SJCRH30 (cell line): ENCODE results near the gene TMEM213. TPM values are rescaled to one million over a fixed set of nuclear protein-coding genes. Genes with fewer than 3 reads are reported as not detected.
A peak's percentile ranks its signal among the peaks of the same experiment; 100 is the strongest.

ENCODE experiments used
- DNase-seq, 2 experiments: peaks; one replicate each; pipeline ENCODE4 v3.0.0-alpha.2; 2015 to 2020
- H3K27ac ChIP-seq: fragments of 250-450 bp; sonication (Bioruptor Pico); 2 replicates; pipeline ENCODE4 v1.5.1; 2020; ENCODE audit warnings: mild to moderate bottlenecking, moderate library complexity
- H3K27me3 ChIP-seq: fragments of 250-450 bp; sonication (Bioruptor Pico); 2 replicates; pipeline ENCODE4 v1.5.1; 2020; ENCODE audit warnings: mild to moderate bottlenecking, moderate library complexity
- H3K36me3 ChIP-seq: fragments of 250-450 bp; sonication (Bioruptor Pico); 2 replicates; pipeline ENCODE4 v1.5.1; 2020; ENCODE audit warnings: mild to moderate bottlenecking, moderate library complexity
- H3K4me1 ChIP-seq: fragments of 250-450 bp; sonication (Bioruptor Pico); 2 replicates; pipeline ENCODE4 v1.5.1; 2020; ENCODE audit warnings: mild to moderate bottlenecking, moderate library complexity
- H3K4me3 ChIP-seq: fragments of 250-450 bp; sonication (Bioruptor Pico); 2 replicates; pipeline ENCODE4 v1.5.1; 2020; ENCODE audit warnings: mild to moderate bottlenecking, moderate library complexity
- H3K9me3 ChIP-seq: fragments of 250-450 bp; sonication (Bioruptor Pico); replicated peaks from 2 replicates; pipeline ENCODE4 v1.5.1; 2020; ENCODE audit warnings: mild to moderate bottlenecking, moderate library complexity
- total RNA-seq: library from RNA; depleted of rRNA; stranded (reverse); fragments of >200 nt; shearing (Covaris generic); gene quantifications from 2 replicates; pipeline ENCODE4 v1.2.3, GENCODE V29; 2014

The TMEM213 gene
- total RNA-seq, 1 experiment from 2014 or later, result not detected

DNA sequence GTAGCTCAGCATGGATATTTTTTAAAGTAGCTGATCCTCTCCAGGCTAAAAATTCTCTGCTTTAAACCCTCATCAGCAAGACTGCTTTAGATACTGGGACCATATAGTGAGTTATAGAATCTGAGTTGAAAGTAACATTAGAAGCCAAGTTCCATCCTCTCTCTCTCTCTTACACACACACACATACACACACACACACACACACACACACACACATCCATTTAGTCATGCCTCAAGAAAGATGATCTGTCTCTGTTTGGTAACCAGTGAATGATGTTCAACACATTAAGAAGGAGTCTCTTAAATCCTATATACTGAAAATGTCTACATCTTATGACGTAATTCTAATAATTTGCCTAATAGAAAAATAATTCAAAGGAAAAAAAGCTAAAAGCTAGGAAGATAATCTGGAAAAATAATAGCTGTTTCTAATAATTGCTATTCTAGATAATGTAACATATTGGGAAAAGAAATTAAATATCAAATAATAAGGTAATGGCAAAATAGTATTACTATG is 17.1 kb downstream of the TMEM213 start:
- H3K27ac ChIP-seq, result no peak overlapping the region
- H3K27me3 ChIP-seq, result no peaks in the 10 kb centered on the region
- H3K9me3 ChIP-seq, result no peaks in the 10 kb centered on the region
- H3K4me3 ChIP-seq, result no peak overlapping the region
- peaks cover 5% of the 10 kb centered on the region; the same call in 1 of the 2 replicates for H3K4me1 ChIP-seq
- no peaks in the 10 kb centered on the region for H3K36me3 ChIP-seq
- DNase-seq, result peak in 1 of 2 experiments; percentile 49

DNA sequence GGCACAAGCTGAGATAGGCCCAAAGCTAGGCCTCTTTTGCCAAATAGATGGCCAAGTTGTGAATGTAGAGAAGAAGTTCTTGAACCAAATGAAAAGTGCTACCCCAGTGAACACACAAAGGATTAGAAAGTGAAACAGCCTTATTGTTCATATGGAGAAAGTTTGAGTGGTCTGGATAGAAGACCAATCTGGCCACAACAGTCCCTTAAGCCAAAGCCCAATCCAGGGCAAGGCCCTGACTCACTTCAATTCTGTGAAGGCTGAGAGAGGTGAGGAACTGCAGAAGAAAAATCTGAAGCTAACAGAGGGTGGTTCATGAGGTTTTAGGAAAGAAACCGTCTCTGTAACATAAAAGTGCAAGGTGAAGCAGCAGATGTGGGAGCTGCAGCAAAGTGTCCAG is 18.9 kb downstream of the TMEM213 start:
- no peaks in the 10 kb centered on the region for H3K27me3 ChIP-seq
- no peak for DNase-seq
- H3K27ac ChIP-seq, result no peak overlapping the region
- no peak overlapping the region for H3K4me3 ChIP-seq
- H3K9me3 ChIP-seq, result no peaks in the 10 kb centered on the region
- H3K36me3 ChIP-seq, result no peaks in the 10 kb centered on the region
- peaks cover 5% of the 10 kb centered on the region; the same call in 1 of the 2 replicates for H3K4me1 ChIP-seq

DNA sequence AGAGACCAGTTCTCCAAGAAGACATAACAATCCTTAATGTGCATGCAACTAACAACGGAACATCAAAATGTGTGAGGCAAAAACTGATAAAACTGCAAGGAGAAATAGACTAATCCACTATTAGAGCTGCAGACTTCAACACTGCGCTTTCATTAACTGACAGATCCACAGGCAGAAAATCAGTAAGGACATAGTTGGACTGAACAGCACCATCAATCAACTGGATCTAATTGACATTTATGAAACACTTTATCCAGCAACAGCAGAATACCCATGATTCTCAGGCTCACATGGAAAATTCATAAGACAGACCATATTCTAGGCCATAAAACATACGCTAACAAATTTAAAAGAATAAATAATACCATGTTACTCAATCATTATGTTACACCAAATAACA is 21.8 kb downstream of the TMEM213 start:
- Histone ChIP-seq H3K27me3 (no peaks in the 10 kb centered on the region), H3K4me1 (peaks cover under 1% of the 10 kb centered on the region; the same call in 1 of the 2 replicates), H3K4me3 (no peak overlapping the region), H3K36me3 (no peaks in the 10 kb centered on the region), H3K27ac (no peak overlapping the region), H3K9me3 (no peaks in the 10 kb centered on the region)
- no peak for DNase-seq

DNA sequence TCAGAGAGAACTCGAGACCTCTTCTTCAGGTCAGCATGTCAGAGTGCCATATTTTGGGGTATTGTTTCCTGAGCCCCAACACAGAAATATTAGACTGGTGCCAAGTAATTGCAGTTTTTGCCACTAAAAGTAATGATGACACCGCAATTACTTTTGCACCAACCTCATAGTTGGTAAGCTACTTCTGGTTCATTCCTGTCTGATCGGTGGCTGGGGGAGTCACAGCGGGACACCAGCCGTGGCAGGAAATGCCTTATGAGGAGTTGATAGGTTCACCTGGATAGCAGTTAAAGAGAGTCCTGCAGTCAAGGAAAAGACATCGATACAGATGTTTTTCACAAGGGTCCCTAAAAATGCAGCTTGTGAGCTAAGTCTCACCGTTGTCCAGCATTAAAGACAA is 24.1 kb downstream of the TMEM213 start:
- Histone ChIP-seq H3K36me3 (no peaks in the 10 kb centered on the region), H3K27me3 (no peaks in the 10 kb centered on the region), H3K9me3 (no peaks in the 10 kb centered on the region), H3K27ac (no peak overlapping the region), H3K4me3 (no peak overlapping the region), H3K4me1 (peaks cover 6% of the 10 kb centered on the region; the same call in 1 of the 2 replicates)
- no peak for DNase-seq

DNA sequence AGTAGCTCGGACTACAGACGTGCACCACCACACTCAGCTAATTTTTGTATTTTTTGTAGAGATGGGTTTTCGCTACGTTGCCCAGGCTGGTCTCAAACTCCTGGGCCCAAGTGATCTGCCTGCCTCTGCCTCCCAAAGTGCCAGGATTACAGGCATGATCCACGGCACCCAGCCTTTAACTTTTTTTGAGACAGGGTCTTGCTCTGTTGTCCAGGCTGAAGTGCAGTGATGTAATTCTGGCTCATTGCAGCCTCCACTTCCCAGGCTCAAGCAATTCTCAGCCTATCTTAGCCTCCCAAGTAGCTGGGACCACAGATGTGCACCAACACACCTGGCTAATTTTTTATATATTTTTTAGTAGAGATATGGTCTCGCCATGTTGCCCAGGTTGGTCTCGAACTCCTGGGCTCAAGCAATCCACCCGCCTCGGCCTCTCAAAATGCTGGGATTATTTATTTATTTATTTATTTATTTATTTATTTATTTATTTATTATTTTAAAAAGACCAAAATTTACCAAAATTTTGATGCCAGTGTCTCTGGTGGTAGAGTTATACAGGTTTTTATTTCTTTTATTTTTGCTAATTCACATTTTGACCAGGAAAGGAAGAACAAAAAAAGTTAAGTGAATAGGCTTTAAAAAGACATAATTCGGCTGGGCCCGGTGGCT is 25.2 kb downstream of the TMEM213 start:
- H3K4me3 ChIP-seq, result no peak overlapping the region
- H3K9me3 ChIP-seq, result no peaks in the 10 kb centered on the region
- peaks cover 6% of the 10 kb centered on the region; the same call in 1 of the 2 replicates for H3K4me1 ChIP-seq
- no peaks in the 10 kb centered on the region for H3K27me3 ChIP-seq
- H3K36me3 ChIP-seq, result no peaks in the 10 kb centered on the region
- no peak overlapping the region for H3K27ac ChIP-seq
- no peak for DNase-seq

DNA sequence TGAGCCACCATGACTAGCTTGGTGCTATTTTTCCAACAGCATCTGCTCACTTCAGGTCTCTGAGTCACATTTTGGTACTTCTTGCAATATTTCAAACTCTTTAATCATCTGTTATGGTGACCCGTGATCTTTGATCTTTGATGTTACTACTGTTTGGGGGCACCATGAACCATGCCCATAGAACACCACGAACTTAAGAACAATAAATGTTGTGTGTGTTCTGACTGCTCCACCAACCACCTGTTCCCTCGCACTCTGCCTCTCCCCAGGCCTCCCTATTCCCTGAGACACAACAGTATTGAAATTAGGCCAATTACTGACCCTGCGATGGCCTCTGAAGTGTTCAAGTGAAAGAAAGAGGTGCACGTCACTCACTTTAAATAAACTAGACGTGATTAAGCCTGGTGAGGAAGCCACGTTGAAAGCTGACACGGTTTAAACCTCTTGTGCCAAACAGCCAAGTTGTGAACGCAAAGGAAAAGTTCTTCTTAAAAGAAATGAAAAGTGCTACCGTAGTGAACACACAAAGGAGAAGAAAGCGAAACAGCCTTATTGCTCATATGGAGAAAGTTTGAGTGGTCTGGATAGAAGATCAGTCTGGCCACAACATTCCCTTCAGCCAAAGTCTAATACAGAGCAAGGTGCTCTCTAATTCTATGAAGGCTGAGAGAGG is 27.4 kb downstream of the TMEM213 start:
- Histone ChIP-seq H3K4me3 (no peak overlapping the region), H3K9me3 (no peaks in the 10 kb centered on the region), H3K36me3 (no peaks in the 10 kb centered on the region), H3K27ac (no peak overlapping the region), H3K4me1 (peaks cover 6% of the 10 kb centered on the region; the same call in 1 of the 2 replicates), H3K27me3 (no peaks in the 10 kb centered on the region)
- peak; percentile 36 to 68 for DNase-seq

DNA sequence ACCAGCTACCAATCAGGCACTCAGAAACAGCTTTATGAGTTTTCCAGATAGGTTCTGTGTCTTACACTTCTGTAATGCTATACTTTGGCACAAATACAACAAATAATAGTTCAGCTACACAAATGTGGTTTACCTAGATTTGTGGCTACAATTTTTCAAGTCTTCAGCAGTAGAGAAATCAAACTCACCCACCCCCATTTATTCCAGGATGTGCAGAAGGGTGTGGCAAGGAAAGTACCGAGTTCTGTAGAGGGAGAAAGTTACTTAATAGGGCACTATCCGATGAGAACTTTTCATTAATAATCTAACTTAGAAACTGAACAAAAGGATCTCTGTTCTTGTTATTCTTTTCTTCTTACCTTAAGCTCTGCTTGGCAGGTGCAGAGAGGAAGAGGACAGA is 30.5 kb downstream of the TMEM213 start:
- Histone ChIP-seq H3K27me3 (no peaks in the 10 kb centered on the region), H3K36me3 (no peaks in the 10 kb centered on the region), H3K4me3 (no peak overlapping the region), H3K27ac (no peak overlapping the region), H3K9me3 (no peaks in the 10 kb centered on the region), H3K4me1 (peaks cover 6% of the 10 kb centered on the region; the same call in 1 of the 2 replicates)
- no peak for DNase-seq

DNA sequence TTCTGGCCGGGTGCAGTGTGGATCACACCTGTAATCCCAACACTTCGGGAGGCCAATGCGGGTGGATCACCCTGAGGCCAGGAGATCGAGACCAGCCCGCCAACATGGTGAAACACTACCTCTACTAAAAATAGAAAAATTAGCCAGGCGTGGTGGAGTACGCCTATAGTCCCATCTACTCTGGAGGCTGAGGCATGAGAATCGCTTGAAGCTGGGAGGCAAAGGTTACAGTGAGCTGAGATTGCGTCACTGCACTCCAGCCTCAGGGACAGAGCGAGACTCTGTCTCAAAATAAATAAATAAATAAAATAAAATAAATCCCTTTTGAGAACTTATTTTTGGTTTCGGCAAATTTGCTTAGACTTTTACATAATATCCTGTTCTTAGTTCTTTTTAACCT is 31.5 kb downstream of the TMEM213 start:
- H3K27ac ChIP-seq, result no peak overlapping the region
- H3K27me3 ChIP-seq, result no peaks in the 10 kb centered on the region
- H3K4me3 ChIP-seq, result no peak overlapping the region
- no peaks in the 10 kb centered on the region for H3K36me3 ChIP-seq
- peaks cover 6% of the 10 kb centered on the region; the same call in 1 of the 2 replicates for H3K4me1 ChIP-seq
- H3K9me3 ChIP-seq, result no peaks in the 10 kb centered on the region
- DNase-seq, result no peak

DNA sequence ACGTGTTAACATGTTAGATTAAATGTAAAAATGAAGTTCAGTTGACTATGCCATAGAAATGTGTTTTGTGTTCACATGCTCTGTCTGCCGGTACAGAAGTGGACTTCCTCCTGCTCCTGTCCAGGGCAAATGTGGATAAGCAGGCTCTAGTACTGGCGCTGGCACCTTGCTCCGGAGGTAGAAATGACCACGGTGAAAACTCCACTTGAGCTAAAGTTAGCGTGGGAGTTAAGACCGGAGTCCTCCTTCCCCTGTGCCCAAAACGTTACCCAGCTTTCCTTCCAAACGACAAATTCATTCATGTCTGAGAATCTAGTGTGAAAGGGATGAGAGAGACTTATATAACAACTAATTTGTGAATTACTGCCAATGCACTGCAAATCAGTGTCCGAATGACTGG is 35.2 kb downstream of the TMEM213 start:
- Histone ChIP-seq H3K4me3 (no peak overlapping the region), H3K9me3 (no peaks in the 10 kb centered on the region), H3K36me3 (peaks cover 6% of the 10 kb centered on the region), H3K27ac (no peak overlapping the region), H3K27me3 (no peaks in the 10 kb centered on the region), H3K4me1 (no peaks in the 10 kb centered on the region)
- DNase-seq, result no peak

DNA sequence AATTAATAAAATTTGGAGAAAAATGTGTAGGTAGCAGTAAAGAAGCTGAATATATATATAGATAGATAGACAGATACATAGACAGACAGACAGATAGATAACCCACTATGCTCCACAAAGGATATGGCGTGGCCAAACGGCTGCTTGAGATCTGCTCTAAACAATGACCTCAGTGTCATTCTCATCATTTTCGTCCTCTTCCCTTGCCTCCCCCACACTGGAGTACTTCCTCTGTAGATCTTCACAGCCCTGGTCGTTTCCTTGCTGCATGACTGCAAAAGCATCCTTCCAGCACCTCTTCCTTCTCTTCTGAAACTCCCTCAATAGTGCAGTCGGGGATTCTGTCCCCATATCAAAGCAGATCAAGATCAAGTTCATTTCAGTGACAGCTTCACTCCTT is 35.8 kb downstream of the TMEM213 start:
- H3K4me1 ChIP-seq, result no peaks in the 10 kb centered on the region
- no peaks in the 10 kb centered on the region for H3K9me3 ChIP-seq
- DNase-seq, result no peak
- no peaks in the 10 kb centered on the region for H3K27me3 ChIP-seq
- peaks cover 6% of the 10 kb centered on the region for H3K36me3 ChIP-seq
- H3K27ac ChIP-seq, result no peak overlapping the region
- H3K4me3 ChIP-seq, result no peak overlapping the region

DNA sequence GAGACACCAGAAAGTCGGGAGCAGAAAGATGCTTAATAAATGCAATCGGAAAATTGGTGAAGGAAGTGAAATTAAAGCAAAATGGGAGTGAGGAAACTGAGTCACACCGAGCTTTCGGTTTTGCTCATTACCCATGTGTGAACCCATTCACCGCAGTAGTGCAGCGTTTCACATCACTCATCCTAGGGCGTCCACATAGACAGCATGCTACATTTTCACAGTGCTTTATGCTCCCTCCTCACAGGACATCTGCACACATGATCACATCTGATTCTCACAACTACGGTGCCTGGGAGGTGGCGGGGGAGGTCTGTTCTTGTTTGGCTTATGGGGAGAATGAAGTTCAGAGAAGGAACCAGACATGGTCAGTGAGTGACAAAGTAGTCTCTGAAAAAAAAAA is 36.8 kb downstream of the TMEM213 start:
- Histone ChIP-seq H3K36me3 (peaks cover 6% of the 10 kb centered on the region), H3K27ac (no peak overlapping the region), H3K4me1 (no peaks in the 10 kb centered on the region), H3K9me3 (no peaks in the 10 kb centered on the region), H3K4me3 (no peak overlapping the region), H3K27me3 (no peaks in the 10 kb centered on the region)
- no peak for DNase-seq

DNA sequence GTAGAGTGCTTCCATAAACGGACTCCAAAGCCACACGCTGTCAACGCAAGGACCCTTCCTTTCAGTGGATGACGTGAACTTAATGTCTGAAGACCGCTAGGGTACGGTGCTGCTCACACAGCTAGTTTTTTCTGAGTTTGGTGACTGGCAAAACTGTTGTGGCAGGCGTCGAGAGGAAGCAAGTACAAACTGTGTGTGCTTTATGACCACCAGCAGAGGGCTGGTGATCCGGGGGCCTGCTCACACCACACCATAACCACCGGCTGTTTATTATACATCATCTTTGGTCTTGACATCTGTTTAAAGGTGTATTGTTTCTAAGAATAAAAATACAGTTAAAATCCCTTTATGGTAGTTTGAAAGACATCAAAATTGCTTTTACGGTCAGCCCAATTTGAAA is 37.3 kb downstream of the TMEM213 start:
- no peak for DNase-seq

DNA sequence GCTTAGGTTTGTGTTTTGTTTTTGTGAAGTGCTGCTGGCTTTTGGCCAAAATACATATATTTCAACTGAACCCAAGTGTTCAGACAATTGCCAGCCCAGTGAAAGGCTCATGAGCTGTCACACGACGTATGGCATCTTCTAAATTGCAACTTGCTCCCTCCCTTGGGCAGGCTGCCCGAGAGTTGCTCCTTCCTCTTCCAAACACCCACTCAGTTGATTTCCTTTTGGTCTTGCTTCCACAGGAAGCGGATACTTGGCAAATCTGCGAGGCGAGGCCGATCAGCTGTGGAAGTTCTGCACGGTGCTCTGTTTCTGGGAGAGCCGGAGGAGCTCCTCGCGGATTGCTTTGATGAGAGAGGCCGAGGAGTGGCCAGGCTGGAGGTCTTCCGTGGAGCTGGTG is 39.8 kb downstream of the TMEM213 start:
- Histone ChIP-seq H3K36me3 (peaks cover 6% of the 10 kb centered on the region), H3K27me3 (no peaks in the 10 kb centered on the region), H3K27ac (no peak overlapping the region), H3K4me3 (no peak overlapping the region), H3K4me1 (no peaks in the 10 kb centered on the region), H3K9me3 (no peaks in the 10 kb centered on the region)
- DNase-seq, result no peak

More for the DNA sequence above, 37.3 kb downstream of the TMEM213 start:
- Histone ChIP-seq H3K4me1 (no peaks in the 10 kb centered on the region), H3K27me3 (no peaks in the 10 kb centered on the region), H3K36me3 (peaks cover 6% of the 10 kb centered on the region), H3K9me3 (no peaks in the 10 kb centered on the region), H3K4me3 (no peak overlapping the region), H3K27ac (no peak overlapping the region)

DNA sequence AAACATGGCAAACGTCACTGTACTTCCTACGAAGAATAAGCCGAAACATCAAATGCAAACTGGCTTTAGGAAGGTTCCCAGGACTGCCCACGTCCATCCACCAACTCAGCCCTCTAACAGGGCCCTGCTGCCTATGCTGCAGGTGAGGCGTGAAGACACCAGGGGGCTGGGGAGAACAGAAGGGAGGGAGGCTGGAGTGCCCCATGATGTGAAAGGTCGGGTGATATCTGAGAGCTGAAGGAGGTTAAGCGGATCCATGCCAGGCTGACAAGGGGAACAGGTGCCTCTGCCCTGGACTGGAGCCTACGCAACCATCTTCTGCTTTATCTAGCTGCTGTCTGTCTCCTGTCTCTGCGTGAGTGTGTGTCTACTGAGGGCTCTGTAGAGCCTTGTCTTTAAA is 40.4 kb downstream of the TMEM213 start:
- peak in 1 of 2 experiments; percentile 18 for DNase-seq
- H3K36me3 ChIP-seq, result peaks cover 10% of the 10 kb centered on the region
- H3K27ac ChIP-seq, result no peak overlapping the region
- H3K9me3 ChIP-seq, result no peaks in the 10 kb centered on the region
- H3K4me3 ChIP-seq, result no peak overlapping the region
- no peaks in the 10 kb centered on the region for H3K27me3 ChIP-seq
- H3K4me1 ChIP-seq, result no peaks in the 10 kb centered on the region

DNA sequence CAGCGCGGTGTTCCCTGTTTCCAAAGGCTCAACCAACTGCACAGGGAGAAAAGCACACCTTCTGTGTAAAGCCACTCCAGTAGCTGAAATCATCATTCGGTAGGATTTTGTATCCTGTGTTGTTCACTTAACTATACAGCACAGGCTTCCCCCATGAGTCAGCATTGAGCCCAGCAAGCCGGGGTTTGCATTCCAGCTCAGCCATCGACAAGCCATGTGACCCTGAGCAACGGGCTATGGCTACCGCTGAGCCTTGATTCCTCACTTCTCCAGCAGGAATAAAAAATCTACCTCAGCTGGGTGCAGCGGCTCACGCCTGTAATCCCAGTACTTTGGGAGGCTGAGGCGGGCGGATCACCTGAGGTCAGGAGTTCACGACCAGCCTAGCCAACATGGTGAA is 44.3 kb downstream of the TMEM213 start:
- H3K4me1 ChIP-seq, result no peaks in the 10 kb centered on the region

More for the DNA sequence above, 44.3 kb downstream of the TMEM213 start:
- no peak for DNase-seq
- Histone ChIP-seq H3K4me3 (no peak overlapping the region), H3K27me3 (no peaks in the 10 kb centered on the region), H3K36me3 (peaks cover 17% of the 10 kb centered on the region), H3K9me3 (no peaks in the 10 kb centered on the region), H3K27ac (no peak overlapping the region)
